HG03280 (cell line): Measurements from ENCODE around the gene MAP4.
"Not testable (repeated sequence)": the region's sequence is repeated elsewhere in the genome, so short reads cannot be mapped to it uniquely, and the experiment has no call there.

Experiments
- ATAC-seq: cut with Tn5 transposase; IDR thresholded peaks from one replicate; pipeline ENCODE4 v1.9.1; 2021; ENCODE audit warnings: mild to moderate bottlenecking, moderate library complexity; ENCODE audit not compliant: unreplicated experiment

Gene MAP4

GRCh38 chr3:47849186-47849698 is 167.0 kb downstream of the MAP4 start:
- no peak for ATAC-seq

- ATAC-seq: no peak
Observed at GRCh38 chr3:47848599-47849117, 167.6 kb downstream of the MAP4 start.

GRCh38 chr3:47847801-47848518 is 168.3 kb downstream of the MAP4 start:
- ATAC-seq: no peak

- no peak for ATAC-seq
Observed at GRCh38 chr3:47847260-47847659, 169.0 kb downstream of the MAP4 start.

GRCh38 chr3:47846880-47847248 is 169.4 kb downstream of the MAP4 start:
- ATAC-seq: no peak

GRCh38 chr3:47846186-47846879 is 169.9 kb downstream of the MAP4 start:
- ATAC-seq: no peak

GRCh38 chr3:47841786-47842349 is 174.3 kb downstream of the MAP4 start:
- no peak for ATAC-seq

GRCh38 chr3:47838503-47838902 is 177.7 kb downstream of the MAP4 start:
- no peak for ATAC-seq

- no peak for ATAC-seq
Observed at GRCh38 chr3:47836986-47837385, 179.2 kb downstream of the MAP4 start.

GRCh38 chr3:47829482-47829881 is 186.7 kb downstream of the MAP4 start:
- not testable (repeated sequence) for ATAC-seq

- ATAC-seq: no peak
Observed at GRCh38 chr3:47825590-47825989, 190.6 kb downstream of the MAP4 start.

GRCh38 chr3:47824541-47825473 is 191.4 kb downstream of the MAP4 start:
- peak; percentile 97 for ATAC-seq

- no peak for ATAC-seq
Observed at GRCh38 chr3:47817609-47818008, 198.6 kb downstream of the MAP4 start.

GRCh38 chr3:47813551-47814177 is 202.6 kb downstream of the MAP4 start:
- ATAC-seq: no peak

- ATAC-seq: no peak
Observed at GRCh38 chr3:47804577-47804976, 211.6 kb downstream of the MAP4 start.

- no peak for ATAC-seq
Observed at GRCh38 chr3:47803480-47804025, 212.7 kb downstream of the MAP4 start.

GRCh38 chr3:47802734-47803479 is 213.3 kb downstream of the MAP4 start, which contains the start of gene DHX30:
DHX30 (plus strand) TSS chr3:47803138; CDS start chr3:47810684, 7,546 bp downstream.
- ATAC-seq: peak; percentile 86
